GM21576 (cell line): ENCODE measurements around the gene NEB.
A peak's percentile ranks its signal among the peaks of the same experiment; 100 is the strongest.
"Not testable (repeated sequence)": the region's sequence is repeated elsewhere in the genome, so short reads cannot be mapped to it uniquely, and the experiment has no call there.

ENCODE experiments used
- ATAC-seq: cut with Tn5 transposase; IDR thresholded peaks from one replicate; pipeline ENCODE4 v1.9.1; 2021; ENCODE audit warnings: mild to moderate bottlenecking, moderate library complexity; ENCODE audit not compliant: unreplicated experiment

The NEB gene

DNA sequence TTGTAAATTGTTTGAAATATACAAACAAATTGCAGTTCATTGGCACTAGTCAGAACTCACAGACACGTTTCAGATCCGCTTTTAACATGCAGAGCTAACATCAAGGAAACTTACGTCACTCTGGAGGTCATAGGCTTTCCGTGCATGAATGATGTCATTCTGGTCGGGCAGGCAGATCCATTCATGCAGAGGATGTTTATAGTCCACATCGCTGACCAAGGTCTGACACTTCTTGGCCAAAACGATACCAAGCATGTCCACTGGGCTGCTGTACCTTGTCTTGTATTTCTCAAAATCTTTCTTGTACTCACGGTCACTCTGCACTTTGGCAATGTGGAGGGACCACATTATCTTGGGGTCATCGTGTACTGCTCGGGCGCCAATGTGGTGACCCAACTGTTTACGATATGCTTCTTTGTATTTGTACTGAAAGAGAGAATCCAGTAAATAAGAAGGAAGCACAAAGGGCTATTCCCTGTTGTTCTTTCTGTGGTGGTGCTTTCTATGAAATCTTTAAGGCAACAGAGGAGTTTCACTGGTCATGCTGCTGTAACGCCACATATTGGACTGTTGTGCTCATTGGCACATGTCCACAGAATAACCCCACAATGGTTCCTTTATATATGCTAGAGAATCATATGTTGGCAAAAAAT, 114.8 kb downstream of the NEB start:
- no peak for ATAC-seq

DNA sequence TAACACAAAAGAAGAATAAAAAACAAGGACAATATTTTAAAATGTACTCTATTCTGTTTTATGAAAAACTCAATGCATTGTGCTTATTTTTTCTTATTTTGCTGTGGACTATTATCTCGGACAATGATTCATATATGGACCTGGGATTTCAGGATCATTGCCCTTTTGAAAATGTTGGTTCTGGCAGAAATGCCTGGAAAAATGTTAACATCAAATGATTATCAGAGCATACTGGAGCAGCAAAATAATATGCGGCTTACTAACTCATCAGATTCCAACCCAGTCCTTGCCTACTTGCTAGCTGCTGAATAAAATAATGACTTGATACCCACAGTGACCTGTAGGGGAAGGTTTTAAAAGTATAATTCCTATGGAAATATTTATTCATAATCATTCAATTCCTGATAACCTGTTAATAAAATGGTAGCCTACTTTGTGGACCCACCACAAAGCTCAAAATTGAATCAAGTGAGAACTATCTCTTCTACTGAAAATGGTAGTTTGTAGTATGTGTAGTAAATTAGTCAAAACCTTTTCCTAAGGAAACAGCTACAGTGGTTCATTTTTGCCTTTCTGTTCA, 117.4 kb downstream of the NEB start:
- no peak for ATAC-seq

DNA sequence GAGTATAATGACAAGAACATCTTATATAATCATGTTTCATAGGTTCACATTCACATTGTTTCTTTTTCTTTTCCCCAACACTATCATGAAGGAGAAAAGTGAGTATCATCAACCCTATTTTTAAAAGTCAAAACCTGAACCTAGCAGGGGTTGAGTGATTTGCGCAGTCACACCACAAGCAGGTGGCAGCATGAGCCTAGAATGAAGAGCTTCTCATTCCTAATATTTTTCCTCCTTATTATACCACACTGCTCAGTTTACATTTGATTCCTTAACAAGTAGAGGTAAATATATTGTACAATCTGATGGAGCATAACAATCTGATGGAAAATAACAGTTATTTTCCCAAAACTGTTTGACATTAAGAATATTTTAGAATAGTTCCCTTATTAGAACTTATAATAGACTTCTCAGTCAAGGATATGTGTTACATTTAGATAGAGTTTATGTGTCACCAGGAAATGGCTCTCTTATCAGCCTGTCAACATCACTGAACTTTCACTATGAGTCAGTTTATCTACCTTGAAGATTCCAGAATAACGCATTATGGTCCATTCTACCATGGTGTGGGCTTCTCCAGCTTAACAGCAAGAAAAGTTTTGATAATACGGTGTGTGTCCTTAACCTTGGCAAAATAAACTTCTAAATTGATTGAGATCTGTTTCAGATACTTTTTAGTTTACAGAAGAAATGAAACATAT, 119.5 kb downstream of the NEB start:
- ATAC-seq = no peak

DNA sequence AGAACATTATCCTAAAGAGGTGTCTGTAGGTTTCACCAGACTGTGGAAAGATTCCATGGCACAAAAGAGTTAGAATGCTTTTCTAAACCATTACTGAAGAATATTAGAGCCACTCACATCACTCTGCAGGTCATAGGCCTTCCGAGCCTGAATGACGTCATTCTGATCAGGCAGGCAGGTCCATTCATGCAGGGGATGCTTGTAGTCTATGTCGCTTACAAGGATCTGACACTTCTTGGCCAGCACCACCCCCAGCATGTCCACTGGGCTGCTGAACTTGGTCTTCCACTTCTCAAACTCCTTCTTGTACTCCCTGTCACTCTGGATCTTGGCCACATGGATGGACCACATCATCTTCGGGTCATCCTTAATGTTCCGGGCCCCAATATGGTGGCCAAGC, 120.1 kb downstream of the NEB start:
- ATAC-seq = no peak

DNA sequence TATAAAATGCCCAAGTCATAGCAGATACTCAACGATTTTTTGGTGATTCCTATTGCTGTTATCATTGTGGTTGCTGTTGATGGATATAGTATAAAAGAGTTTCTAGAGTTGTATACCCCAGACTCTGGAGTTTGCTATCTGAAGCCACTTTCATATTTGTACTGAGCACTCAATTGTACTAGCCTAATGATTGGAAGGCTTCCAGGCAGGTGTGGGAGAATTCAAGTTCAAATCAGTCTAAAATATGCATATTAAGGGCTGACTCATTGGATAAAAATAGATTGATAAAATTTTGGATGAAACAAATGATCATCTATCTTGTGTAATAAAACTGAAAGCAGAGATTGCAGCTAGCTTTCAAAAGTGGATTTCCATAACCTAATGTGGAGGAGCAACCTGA, 122.9 kb downstream of the NEB start:
- ATAC-seq = no peak

DNA sequence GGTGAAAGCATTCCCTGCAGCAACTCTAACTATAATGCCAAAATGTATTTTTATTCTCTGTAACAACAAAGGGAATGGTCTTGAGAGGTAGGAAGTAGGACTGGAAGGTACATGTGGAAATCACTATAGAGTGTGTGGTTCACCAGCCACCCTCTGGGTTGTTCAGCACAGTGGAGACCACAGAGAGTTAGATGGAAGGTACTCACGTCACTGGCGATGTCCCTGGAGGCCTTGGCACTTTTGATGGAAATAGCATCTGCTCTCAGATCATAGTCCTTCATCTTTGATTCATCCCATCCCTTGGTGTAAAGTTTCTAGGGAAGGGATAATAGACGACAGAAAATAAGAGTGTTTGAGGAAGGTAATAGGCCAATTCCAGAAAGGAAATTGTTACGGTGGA, 124.0 kb downstream of the NEB start:
- ATAC-seq = no peak

DNA sequence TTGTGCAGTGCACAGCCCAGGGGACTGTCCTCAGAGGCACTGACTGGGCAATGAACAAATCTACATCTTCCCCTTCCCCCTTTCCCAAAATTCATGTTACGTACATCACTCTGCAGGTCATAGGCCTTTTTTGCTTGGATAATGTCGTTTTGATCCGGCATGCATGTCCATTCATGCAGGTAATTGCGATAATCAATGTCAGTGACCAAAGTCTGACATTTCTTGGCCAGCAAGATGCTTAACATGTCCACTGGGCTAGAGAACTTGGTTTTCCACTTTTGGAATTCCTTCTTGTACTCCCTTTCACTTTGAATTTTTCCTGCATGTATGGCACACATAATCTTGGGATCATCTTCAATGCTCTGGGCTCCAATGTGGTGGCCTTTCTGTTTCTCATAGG, 124.6 kb downstream of the NEB start:
- ATAC-seq = no peak

DNA sequence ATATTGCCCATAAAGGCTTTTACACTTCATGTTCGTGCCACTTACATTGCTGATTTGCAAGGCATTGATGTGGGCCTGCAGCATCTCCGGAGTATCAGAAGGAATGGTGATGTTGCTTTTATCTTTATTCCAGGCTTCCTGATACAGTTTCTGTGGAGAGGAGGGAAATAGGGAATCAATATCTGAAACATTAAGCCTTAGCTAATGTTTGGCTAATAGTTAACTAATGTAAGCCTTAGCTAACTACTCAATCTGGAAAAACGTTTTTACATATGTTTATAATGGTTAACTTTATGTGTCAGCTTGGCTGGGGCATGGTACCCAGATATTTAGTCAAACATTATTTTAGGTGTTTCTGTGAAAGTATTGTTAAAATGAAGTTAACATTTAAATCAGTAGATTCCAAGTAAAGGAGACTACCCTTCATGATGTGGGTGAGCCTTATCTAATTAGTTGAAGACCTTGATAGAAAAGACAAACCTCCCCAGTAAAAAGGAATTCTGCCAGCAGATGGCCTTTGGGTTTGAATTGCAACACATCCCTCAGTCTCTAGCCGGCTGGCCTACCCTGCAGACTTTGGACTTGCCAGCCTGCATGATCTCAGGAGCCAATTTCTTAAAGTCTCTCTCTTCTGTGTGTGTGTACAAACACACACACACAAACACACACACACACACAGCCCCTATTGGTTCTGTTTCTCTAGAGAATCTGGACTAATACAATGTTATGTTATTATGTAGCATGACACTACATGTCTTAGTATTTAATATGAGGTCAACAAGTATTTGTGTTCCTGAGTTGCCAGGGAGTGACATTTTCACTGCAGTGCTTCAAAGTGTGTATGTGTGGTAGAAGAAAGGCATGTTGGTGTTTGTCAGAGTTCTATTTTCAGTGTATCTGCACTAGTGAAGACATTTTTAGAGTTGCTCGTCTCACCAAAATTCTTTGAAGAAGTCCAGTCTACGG, 126.5 kb downstream of the NEB start:
- not testable (repeated sequence) for ATAC-seq

DNA sequence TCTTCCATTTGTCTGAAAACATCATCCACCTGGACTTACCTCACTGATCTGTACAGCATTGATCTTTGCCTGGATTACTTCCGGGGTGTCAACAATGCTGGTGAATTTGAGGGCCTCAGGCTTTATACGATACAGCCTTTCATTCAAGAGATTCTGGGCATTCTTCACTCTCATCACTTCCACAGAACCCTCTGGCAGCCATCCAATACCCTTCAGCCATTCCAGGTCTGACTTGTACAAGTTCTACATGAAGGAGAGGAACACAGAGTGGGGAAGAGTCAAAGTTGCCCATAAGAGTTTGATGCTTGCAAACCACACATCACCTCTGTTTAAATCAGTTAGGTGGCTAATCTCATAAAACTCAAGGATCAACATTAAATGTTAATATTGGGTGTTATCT, 130.7 kb downstream of the NEB start:
- not testable (repeated sequence) for ATAC-seq

DNA sequence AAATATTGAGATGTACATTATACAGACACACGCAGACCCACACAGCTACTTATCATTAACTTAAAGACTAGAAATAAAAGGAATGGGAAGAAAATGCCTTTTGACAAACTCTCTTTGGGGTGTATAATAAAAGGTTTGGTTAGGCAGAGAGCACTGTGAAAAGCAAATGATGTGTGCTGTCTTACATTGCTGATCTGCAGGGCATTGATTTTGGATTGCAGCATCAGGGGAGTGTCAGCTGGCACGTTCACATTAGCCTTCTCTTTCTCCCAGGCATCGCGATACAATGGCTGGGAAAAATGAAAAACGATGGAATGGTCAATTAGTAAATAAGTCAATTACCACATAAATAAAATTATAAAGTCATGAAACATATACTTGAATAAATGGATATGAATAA, 131.9 kb downstream of the NEB start:
- not testable (repeated sequence) for ATAC-seq

DNA sequence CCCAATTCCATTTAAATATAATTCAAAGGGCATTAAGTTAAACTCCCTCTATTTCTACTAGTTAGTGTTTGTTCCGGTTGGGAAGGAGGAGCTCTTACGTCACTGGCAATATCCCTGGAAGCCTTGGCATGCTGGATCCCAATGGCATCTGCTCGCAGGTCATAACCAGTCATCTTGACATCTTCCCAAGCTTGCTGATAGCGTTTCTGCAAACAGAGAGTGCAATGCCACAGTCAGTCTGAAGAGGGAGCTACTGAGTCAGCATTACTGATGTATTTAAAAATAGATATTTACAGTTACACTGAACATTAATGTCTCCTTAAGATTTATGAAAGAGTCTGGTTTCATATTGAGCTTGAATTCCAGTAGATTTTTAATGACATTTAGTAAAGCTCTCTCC, 132.5 kb downstream of the NEB start:
- ATAC-seq = not testable (repeated sequence)

DNA sequence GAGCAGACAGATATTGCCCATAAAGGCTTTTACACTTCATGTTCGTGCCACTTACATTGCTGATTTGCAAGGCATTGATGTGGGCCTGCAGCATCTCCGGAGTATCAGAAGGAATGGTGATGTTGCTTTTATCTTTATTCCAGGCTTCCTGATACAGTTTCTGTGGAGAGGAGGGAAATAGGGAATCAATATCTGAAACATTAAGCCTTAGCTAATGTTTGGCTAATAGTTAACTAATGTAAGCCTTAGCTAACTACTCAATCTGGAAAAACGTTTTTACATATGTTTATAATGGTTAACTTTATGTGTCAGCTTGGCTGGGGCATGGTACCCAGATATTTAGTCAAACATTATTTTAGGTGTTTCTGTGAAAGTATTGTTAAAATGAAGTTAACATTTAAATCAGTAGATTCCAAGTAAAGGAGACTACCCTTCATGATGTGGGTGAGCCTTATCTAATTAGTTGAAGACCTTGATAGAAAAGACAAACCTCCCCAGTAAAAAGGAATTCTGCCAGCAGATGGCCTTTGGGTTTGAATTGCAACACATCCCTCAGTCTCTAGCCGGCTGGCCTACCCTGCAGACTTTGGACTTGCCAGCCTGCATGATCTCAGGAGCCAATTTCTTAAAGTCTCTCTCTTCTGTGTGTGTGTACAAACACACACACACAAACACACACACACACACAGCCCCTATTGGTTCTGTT, 137.2 kb downstream of the NEB start:
- not testable (repeated sequence) for ATAC-seq

DNA sequence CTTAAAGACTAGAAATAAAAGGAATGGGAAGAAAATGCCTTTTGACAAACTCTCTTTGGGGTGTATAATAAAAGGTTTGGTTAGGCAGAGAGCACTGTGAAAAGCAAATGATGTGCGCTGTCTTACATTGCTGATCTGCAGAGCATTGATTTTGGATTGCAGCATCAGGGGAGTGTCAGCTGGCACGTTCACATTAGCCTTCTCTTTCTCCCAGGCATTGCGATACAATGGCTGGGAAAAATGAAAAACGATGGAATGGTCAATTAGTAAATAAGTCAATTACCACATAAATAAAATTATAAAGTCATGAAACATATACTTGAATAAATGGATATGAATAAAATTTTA, 142.4 kb downstream of the NEB start:
- ATAC-seq = not testable (repeated sequence)

DNA sequence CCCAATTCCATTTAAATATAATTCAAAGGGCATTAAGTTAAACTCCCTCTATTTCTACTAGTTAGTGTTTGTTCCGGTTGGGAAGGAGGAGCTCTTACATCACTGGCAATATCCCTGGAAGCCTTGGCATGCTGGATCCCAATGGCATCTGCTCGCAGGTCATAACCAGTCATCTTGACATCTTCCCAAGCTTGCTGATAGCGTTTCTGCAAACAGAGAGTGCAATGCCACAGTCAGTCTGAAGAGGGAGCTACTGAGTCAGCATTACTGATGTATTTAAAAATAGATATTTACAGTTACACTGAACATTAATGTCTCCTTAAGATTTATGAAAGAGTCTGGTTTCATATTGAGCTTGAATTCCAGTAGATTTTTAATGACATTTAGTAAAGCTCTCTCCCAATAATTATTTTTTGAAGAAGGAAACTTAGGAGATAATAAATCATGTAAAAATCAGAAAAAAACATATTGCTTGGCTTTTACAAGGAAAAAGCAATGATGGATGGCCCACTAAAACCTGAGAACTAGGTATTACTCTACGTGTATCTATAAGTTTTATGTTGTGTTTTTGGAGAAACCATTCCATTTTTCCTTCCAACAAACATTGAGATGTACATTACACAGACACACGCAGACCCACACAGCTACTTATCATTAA, 142.9 kb downstream of the NEB start:
- peak; percentile 78 for ATAC-seq

DNA sequence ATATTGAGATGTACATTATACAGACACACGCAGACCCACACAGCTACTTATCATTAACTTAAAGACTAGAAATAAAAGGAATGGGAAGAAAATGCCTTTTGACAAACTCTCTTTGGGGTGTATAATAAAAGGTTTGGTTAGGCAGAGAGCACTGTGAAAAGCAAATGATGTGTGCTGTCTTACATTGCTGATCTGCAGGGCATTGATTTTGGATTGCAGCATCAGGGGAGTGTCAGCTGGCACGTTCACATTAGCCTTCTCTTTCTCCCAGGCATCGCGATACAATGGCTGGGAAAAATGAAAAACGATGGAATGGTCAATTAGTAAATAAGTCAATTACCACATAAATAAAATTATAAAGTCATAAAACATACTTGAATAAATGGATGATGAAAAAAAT, 153.0 kb downstream of the NEB start:
- ATAC-seq = not testable (repeated sequence)

DNA sequence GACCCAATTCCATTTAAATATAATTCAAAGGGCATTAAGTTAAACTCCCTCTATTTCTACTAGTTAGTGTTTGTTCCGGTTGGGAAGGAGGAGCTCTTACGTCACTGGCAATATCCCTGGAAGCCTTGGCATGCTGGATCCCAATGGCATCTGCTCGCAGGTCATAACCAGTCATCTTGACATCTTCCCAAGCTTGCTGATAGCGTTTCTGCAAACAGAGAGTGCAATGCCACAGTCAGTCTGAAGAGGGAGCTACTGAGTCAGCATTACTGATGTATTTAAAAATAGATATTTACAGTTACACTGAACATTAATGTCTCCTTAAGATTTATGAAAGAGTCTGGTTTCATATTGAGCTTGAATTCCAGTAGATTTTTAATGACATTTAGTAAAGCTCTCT, 153.6 kb downstream of the NEB start:
- ATAC-seq = not testable (repeated sequence)

DNA sequence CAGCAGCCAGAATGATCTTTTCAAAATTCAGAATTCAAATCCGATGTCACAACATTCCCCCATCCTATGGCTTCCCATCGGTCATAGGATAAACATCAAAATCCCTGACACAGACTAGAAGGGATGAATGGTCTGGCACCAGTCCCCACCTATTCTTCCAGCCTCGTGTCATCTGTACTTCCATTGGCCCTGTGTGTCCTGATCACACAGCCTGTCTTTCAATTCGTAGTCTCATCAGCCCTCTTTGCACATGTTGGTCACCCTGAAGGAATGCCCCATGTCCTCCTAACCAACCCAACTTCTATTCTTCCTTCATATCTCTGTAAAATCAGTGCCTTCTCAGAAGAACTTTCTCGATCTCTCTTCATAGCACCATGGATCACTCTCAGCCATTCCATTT, 157.2 kb downstream of the NEB start:
- ATAC-seq = no peak

DNA sequence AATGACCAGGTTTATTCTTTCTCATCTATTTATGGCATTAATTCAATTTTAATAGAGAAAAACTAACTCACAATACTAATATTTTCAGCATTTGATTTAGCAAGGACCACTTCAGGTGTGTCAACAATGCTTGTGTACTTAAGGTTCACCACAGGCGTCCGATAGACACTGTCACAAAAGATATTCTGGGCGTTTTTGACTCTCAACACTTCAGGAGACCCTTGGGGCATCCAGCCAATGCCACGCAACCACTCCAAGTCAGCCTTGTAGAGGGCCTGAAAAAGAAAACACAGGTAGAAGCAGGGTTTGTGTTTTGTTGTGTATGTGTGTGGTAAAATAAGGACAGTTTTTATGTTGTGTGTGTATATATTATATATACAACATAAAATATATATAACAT, 158.2 kb downstream of the NEB start:
- no peak for ATAC-seq

DNA sequence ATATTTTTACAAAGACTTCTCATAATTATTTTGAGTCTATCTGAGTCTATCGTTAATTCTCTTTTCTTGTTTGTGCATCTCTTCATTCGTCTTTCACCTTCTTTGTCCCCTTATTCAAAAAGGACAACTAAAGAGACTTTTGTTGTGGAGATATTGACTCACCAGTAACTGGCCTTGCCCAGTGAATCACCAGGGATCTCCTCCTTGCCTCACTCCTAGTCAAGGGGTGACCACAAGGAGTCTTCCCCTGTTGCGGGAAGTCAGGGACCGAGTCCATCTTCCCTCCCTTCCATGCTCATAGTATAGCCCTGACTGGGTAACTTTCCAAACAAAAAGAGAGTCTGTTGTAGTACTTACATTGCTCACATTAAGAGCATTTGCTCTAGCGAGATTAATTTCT, 158.9 kb downstream of the NEB start:
- no peak for ATAC-seq

DNA sequence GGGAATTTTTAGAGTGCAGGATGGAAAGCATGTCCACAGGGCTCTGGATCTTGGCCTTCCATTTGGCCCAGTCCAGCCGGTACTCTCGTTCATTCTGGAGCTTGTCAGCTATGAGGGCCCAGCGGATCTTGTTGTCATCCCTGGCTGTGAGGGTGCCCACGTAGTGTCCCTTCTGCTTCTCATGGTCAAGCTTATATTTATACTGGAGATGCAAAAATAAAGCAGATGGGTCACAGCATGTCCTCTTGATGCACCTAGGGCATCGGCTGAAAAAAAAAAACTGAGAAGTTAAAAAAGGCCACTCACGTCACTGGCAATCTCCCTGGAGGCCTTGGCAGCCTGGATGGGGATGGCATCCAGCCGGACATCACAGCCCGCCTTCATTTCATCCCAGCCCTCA, 164.1 kb downstream of the NEB start:
- ATAC-seq = no peak
